MM.1S (cell line): ENCODE data around the gene L3MBTL3.

Experiments
- EZH2phosphoT487 ChIP-seq: fragments of 300-600 bp; sonication (generic); IDR thresholded peaks from 2 replicates; pipeline ENCODE4 v1.6.1; 2018; ENCODE audit warnings: antibody characterized with exemption, low read length
- TF ChIP-seq, protein P1 (sequence below): fragments of 300-600 bp; sonication (generic); IDR thresholded peaks from 2 replicates; pipeline ENCODE4 v1.5.1; 2016; ENCODE audit warnings: antibody characterized with exemption, low read length, mixed read lengths

DNA sequence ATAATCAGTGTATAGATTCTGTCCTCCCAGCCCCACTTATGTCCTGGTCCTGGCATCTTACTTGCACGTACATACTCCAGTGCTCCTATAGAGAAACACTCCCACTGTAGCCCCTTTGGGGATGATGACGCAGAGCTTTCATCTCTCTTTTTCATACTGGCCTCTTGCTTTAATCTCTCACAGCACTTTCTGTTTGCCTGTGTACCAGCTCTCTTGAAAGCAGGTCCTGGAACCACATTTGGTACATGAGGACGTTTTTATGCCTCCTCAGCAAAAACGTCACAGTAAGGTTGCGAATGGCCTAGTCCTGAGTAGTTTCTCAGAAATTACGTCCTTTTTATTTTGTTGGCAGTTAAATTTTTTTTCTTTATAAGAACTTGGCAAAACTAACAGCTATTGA lies 10.8 kb downstream of the L3MBTL3 start:
- TF ChIP-seq, protein P1, sequence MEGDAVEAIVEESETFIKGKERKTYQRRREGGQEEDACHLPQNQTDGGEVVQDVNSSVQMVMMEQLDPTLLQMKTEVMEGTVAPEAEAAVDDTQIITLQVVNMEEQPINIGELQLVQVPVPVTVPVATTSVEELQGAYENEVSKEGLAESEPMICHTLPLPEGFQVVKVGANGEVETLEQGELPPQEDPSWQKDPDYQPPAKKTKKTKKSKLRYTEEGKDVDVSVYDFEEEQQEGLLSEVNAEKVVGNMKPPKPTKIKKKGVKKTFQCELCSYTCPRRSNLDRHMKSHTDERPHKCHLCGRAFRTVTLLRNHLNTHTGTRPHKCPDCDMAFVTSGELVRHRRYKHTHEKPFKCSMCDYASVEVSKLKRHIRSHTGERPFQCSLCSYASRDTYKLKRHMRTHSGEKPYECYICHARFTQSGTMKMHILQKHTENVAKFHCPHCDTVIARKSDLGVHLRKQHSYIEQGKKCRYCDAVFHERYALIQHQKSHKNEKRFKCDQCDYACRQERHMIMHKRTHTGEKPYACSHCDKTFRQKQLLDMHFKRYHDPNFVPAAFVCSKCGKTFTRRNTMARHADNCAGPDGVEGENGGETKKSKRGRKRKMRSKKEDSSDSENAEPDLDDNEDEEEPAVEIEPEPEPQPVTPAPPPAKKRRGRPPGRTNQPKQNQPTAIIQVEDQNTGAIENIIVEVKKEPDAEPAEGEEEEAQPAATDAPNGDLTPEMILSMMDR, result no peak
- TF ChIP-seq EZH2phosphoT487, result no peak
